ENCODE results near the gene USP47. TPM values are rescaled to one million over a fixed set of nuclear protein-coding genes. Genes with fewer than 3 reads are reported as not detected.

The USP47 gene
- total and polyA plus RNA-seq, 8 donors = 16.2 to 32.3 (median 21.3) TPM

DNA sequence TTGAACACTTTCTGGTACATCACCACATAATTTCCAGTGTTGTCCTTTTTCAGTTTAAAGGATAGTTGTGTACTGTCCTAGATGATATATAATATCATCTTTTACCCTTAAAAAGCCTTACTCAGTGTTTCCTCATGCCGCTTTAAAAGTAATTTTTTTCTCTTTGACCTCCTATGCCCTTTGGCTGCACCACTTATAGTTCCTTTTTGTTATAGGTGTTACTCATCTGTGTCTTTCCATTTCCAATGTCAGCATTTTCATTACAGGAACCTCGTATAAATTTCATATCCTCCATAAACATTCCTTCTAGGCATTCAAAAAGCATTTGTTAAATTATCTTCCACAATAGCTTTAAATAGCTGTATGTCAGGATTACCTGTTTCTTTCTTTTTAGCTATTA lies 40.8 kb downstream of the USP47 start:
- Histone ChIP-seq H3K4me1 (peaks cover 0 to 11% (median 5%) of the 10 kb centered on the region in 3 donors), H3K36me3 (peaks cover 0 to 31% (median 6%) of the 10 kb centered on the region in 3 donors), H3K4me3 (no peak overlapping the region), H3K9me3 (no peaks in the 10 kb centered on the region), H3K27me3 (no peaks in the 10 kb centered on the region), H3K27ac (no peak overlapping the region)
- WGBS, 2 donors = 63 to 64% methylated on average over 2 of the region's 2 CpGs
- TF ChIP-seq, protein P1, sequence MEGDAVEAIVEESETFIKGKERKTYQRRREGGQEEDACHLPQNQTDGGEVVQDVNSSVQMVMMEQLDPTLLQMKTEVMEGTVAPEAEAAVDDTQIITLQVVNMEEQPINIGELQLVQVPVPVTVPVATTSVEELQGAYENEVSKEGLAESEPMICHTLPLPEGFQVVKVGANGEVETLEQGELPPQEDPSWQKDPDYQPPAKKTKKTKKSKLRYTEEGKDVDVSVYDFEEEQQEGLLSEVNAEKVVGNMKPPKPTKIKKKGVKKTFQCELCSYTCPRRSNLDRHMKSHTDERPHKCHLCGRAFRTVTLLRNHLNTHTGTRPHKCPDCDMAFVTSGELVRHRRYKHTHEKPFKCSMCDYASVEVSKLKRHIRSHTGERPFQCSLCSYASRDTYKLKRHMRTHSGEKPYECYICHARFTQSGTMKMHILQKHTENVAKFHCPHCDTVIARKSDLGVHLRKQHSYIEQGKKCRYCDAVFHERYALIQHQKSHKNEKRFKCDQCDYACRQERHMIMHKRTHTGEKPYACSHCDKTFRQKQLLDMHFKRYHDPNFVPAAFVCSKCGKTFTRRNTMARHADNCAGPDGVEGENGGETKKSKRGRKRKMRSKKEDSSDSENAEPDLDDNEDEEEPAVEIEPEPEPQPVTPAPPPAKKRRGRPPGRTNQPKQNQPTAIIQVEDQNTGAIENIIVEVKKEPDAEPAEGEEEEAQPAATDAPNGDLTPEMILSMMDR (IDR thresholded peaks at IDR 0.05) = no peak
- no peak for DNase-seq
- ATAC-seq = no peak
- intact Hi-C loops (cut with DNase I) = no loop called here
- no peak for FAIRE-seq

DNA sequence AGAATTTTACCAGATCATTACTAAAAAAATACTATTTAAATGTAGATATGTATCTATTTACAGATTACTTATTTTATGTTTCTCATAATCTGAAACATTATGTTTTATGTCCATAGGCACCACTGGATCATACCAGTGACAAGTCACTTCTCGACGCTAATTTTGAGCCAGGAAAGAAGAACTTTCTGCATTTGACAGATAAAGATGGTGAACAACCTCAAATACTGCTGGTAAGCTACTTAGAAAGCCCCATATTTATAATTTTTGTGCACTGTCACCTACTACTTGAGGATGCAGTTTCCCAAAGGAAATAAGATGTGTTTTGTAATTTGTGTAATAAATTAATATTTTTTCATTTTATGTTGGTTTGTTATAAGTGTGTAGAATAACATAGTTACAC lies 42.6 kb downstream of the USP47 start:
- no peak for FAIRE-seq
- WGBS, 2 donors = 88 to 99% methylated on average over 2 of the region's 2 CpGs
- no peak for ATAC-seq
- Histone ChIP-seq H3K4me1 (peaks cover 0 to 11% (median 0%) of the 10 kb centered on the region in 3 donors), H3K27me3 (no peaks in the 10 kb centered on the region), H3K27ac (no peak overlapping the region), H3K4me3 (no peak overlapping the region), H3K9me3 (no peaks in the 10 kb centered on the region), H3K36me3 (peaks cover 0 to 31% (median 6%) of the 10 kb centered on the region in 3 donors)
- intact Hi-C loops (cut with DNase I) = no loop called here
- TF ChIP-seq, protein P1 (IDR thresholded peaks at IDR 0.05) = no peak
- DNase-seq = no peak

DNA sequence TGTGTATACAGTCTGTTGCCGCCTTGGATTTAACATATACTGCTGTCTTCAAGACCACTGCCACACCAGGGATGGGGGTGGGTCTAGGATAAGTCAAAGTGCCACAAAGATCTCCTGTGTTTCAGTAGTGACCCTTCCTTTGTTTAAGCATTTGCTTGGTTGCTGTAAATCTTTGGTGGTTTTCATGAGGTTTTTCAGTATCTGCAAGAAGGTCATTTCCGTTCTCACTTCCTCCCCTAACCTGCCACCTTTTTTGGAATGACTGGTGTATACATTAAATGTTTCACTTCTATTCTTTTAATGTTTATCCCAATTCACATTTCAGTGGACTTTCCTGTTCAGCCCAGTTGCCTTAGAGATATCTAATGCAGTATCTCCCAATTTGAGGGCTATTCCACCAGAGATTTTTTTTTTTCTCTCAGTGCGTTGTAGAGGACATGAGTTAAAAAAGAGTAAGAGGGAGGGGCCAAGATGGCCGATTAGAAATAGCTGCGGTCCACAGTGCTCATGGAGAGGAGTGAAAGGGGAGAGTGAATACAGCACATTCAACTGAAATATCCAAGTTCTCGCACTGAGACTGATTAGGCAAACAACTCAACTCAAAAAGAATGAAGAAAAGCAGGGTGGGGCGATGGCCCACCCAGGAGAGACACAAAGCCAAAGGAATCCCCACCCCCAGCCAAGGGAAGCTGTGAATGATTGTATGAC lies 43.2 kb downstream of the USP47 start:
- Histone ChIP-seq H3K27ac (no peak overlapping the region), H3K4me3 (no peak overlapping the region), H3K9me3 (no peaks in the 10 kb centered on the region), H3K36me3 (peaks cover 0 to 31% (median 6%) of the 10 kb centered on the region in 3 donors), H3K4me1 (peaks cover 0 to 11% (median 0%) of the 10 kb centered on the region in 3 donors), H3K27me3 (no peaks in the 10 kb centered on the region)
- TF ChIP-seq, protein P1 (IDR thresholded peaks at IDR 0.05) = no peak
- FAIRE-seq (no peak), ATAC-seq (no peak), DNase-seq (no peak)
- 95 to 97% methylated on average over 7 of the region's 7 CpGs for WGBS, 2 donors
- intact Hi-C loops (cut with DNase I) = no loop called here

DNA sequence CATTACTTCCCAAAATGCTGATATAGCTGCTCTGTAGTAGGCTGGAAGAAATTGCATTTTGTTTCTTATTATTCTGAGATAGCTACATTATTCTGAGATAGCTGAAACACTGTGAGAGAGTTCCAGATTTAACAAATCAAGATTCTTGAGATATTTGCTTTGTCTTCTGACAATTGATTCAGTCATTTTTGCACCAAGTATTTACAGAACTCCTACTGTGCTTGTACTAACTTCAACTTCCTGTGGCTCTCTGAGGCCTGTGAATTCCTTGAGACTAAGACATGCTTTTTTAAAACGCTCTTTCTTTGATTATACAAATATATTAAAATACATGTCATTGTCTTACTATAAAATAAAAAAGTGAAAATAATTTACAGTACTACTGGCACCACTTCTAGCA lies 52.7 kb downstream of the USP47 start:
- Histone ChIP-seq H3K36me3 (peaks cover 0 to 19% (median 0%) of the 10 kb centered on the region in 3 donors), H3K4me3 (no peak overlapping the region), H3K27me3 (no peaks in the 10 kb centered on the region), H3K27ac (no peak overlapping the region), H3K4me1 (peaks cover 0 to 4% (median 0%) of the 10 kb centered on the region in 3 donors), H3K9me3 (no peaks in the 10 kb centered on the region)
- intact Hi-C loops (cut with DNase I) = no loop called here
- no peak for DNase-seq
- TF ChIP-seq, protein P1 (IDR thresholded peaks at IDR 0.05) = no peak
- FAIRE-seq = no peak
- 85 to 92% methylated on average over 1 of the region's 1 CpG for WGBS, 2 donors
- no peak for ATAC-seq

DNA sequence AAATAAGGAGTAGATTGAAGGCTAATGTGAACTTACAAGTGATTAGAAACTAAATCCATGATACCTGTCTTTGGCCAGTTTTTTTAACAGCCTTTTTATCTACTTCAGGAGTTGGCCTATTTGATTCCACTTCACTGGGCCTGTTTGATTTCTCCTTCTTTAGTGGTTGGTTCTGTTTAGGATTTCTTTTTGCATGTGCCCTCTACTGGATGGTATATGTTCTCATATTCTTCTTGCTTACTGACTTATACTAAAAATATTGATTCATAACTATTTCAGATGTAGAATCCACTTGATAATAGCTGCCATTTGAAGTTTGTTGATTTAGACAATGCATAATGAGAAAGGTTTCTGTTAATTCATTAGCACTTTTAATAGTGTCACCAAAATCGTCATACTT lies 53.9 kb downstream of the USP47 start:
- DNase-seq = no peak
- peak; percentile 34 for FAIRE-seq
- Histone ChIP-seq H3K4me1 (peaks cover 0 to 4% (median 0%) of the 10 kb centered on the region in 3 donors), H3K36me3 (peaks cover 0 to 19% (median 0%) of the 10 kb centered on the region in 3 donors), H3K4me3 (no peak overlapping the region), H3K27me3 (no peaks in the 10 kb centered on the region), H3K27ac (no peak overlapping the region), H3K9me3 (no peaks in the 10 kb centered on the region)
- TF ChIP-seq, protein P1 (IDR thresholded peaks at IDR 0.05) = no peak
- WGBS, 2 donors = 67 to 68% methylated on average over 1 of the region's 1 CpG
- peak in 1 of 4 donors; percentile 42 for ATAC-seq
- intact Hi-C loops (cut with DNase I) = no loop called here
